ENCODE measurements around the gene PJA1. TPM values are rescaled to one million over a fixed set of nuclear protein-coding genes. Genes with fewer than 3 reads are reported as not detected.

Gene PJA1
- total RNA-seq, 4 donors from 2014 or later, result 14.1 to 23.2 (median 16.5) TPM

- H3K9me3 ChIP-seq, result no peaks in the 10 kb centered on the region
- H3K4me3 ChIP-seq, result no peak overlapping the region
- H3K27me3 ChIP-seq, result no peaks in the 10 kb centered on the region
- WGBS, result 89% methylated on average over 5 of the region's 10 CpGs
- TF ChIP-seq POLR2AphosphoS5 (IDR thresholded peaks at IDR 0.05) (no peak), EP300 (IDR thresholded peaks at IDR 0.05) (no peak), CTCF (IDR thresholded peaks at IDR 0.05) (no peak), POLR2A (IDR thresholded peaks at IDR 0.05) (no peak)
- no peak overlapping the region for H3K27ac ChIP-seq
- H3K36me3 ChIP-seq, result no peaks in the 10 kb centered on the region
- H3K4me1 ChIP-seq, result peaks cover 8% of the 10 kb centered on the region
- no peak for DNase-seq (ENCODE audit: low spot score in 2 of 2)
Measured at GRCh38 chrX:69161371-69161770, 3.9 kb downstream of the PJA1 start.

GRCh38 chrX:69158166-69158980 lies 6.9 kb downstream of the PJA1 start:
- WGBS, result 57% methylated on average over 11 of the region's 13 CpGs
- TF ChIP-seq POLR2A (IDR thresholded peaks at IDR 0.05) (no peak), EP300 (IDR thresholded peaks at IDR 0.05) (no peak), POLR2AphosphoS5 (IDR thresholded peaks at IDR 0.05) (no peak), CTCF (IDR thresholded peaks at IDR 0.05) (peak in 1 of 2 donors; percentile 46)
- DNase-seq (ENCODE audit: low spot score in 2 of 2), result no peak
- Histone ChIP-seq H3K4me1 (no peaks in the 10 kb centered on the region), H3K9me3 (no peaks in the 10 kb centered on the region), H3K4me3 (no peak overlapping the region), H3K27me3 (no peaks in the 10 kb centered on the region), H3K36me3 (no peaks in the 10 kb centered on the region), H3K27ac (no peak overlapping the region)

DNA sequence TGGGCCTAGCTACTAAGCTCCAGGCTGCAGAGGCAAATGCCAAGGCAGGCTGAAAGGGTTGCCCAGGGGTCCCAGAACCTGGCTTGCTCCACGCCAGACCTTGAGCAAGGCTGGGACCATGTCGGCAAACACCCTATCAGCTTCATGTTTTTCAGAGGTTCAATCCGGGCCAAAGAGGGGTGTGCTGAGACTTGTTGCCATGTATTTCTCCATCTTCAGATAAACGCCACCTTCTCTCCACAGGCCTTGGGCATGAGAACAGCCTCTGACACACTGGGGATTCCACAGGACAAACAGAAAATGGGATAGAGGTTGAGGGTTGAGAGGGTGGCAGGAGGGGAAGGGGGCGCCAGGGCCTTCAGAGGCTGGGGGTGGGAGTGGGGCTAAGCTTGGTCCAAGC lies 8.6 kb downstream of the PJA1 start:
- no peak for TF ChIP-seq POLR2AphosphoS5 (IDR thresholded peaks at IDR 0.05)
- TF ChIP-seq POLR2A (IDR thresholded peaks at IDR 0.05), result no peak
- no peak for TF ChIP-seq CTCF (IDR thresholded peaks at IDR 0.05)
- TF ChIP-seq EP300 (IDR thresholded peaks at IDR 0.05), result no peak
- H3K4me1 ChIP-seq, result no peaks in the 10 kb centered on the region
- WGBS, result 83% methylated on average over 5 of the region's 5 CpGs
- H3K36me3 ChIP-seq, result no peaks in the 10 kb centered on the region
- H3K27ac ChIP-seq, result no peak overlapping the region
- no peak overlapping the region for H3K4me3 ChIP-seq
- H3K9me3 ChIP-seq, result no peaks in the 10 kb centered on the region
- DNase-seq (ENCODE audit: low spot score in 2 of 2), result no peak
- H3K27me3 ChIP-seq, result no peaks in the 10 kb centered on the region

GRCh38 chrX:69155786-69156520 lies 9.3 kb downstream of the PJA1 start:
- no peak for DNase-seq (ENCODE audit: low spot score in 2 of 2)
- Histone ChIP-seq H3K4me1 (no peaks in the 10 kb centered on the region), H3K4me3 (no peak overlapping the region), H3K27ac (no peak overlapping the region), H3K36me3 (no peaks in the 10 kb centered on the region), H3K9me3 (no peaks in the 10 kb centered on the region), H3K27me3 (no peaks in the 10 kb centered on the region)
- 75% methylated on average over 5 of the region's 5 CpGs for WGBS
- no peak for TF ChIP-seq POLR2A (IDR thresholded peaks at IDR 0.05)
- no peak for TF ChIP-seq EP300 (IDR thresholded peaks at IDR 0.05)
- TF ChIP-seq CTCF (IDR thresholded peaks at IDR 0.05), result no peak
- no peak for TF ChIP-seq POLR2AphosphoS5 (IDR thresholded peaks at IDR 0.05)

DNA sequence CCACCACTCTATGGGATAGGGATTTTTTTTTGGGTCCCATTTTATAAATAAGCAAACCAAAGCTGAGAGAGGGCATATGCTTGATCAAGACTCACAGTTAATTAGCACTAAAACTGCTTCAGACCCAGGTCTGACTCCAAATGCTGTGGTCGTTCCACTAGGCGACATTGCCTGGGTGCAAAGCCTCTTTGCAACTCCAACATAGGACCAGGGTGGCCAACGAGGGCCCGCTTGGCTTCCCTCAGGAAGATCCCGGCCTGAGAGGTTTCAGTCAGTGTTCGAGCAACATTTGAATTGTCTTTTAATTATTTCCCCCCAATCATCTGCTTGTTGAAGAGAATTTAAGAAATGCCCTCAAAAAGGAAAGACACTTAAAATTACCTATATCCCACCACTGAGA lies 11.2 kb downstream of the PJA1 start:
- no peak for DNase-seq (ENCODE audit: low spot score in 2 of 2)

More for the DNA sequence above, 11.2 kb downstream of the PJA1 start:
- H3K36me3 ChIP-seq, result no peaks in the 10 kb centered on the region
- no peak overlapping the region for H3K4me3 ChIP-seq
- H3K27ac ChIP-seq, result no peak overlapping the region
- H3K9me3 ChIP-seq, result no peaks in the 10 kb centered on the region
- no peaks in the 10 kb centered on the region for H3K27me3 ChIP-seq
- TF ChIP-seq POLR2A (IDR thresholded peaks at IDR 0.05) (no peak), EP300 (IDR thresholded peaks at IDR 0.05) (no peak), CTCF (IDR thresholded peaks at IDR 0.05) (no peak), POLR2AphosphoS5 (IDR thresholded peaks at IDR 0.05) (no peak)
- no peaks in the 10 kb centered on the region for H3K4me1 ChIP-seq
- 90% methylated on average over 6 of the region's 6 CpGs for WGBS
